Lung (tissue), 12 donors: ENCODE data around the gene LIPH. TPM values are rescaled to one million over a fixed set of nuclear protein-coding genes. Genes with fewer than 3 reads are reported as not detected.

ENCODE experiments used
- ATAC-seq: fragments of 200-7000 bp; cut with Tn5 transposase; one replicate; pipeline ENCODE4 v1.9.1; 2020; ENCODE audit warnings: moderate number of reproducible peaks; ENCODE audit not compliant: insufficient read depth, low FRiP score
- DNase-seq, 3 donors: peaks; one replicate each; pipeline ENCODE4 v3.0.0-alpha.2; 2013 to 2017
- H3K27ac ChIP-seq, 2 donors: one replicate each; pipeline ENCODE4 v1.5.1; 2013; ENCODE audit warnings: mild to moderate bottlenecking in 2 of 2, moderate library complexity in 2 of 2, control low read depth in 1 of 2, inconsistent platforms in 1 of 2, low read depth in 1 of 2, low read length in 1 of 2
- H3K27me3 ChIP-seq, 3 donors: one replicate each; pipeline ENCODE4 v1.5.1; 2013; ENCODE audit warnings: low read length in 2 of 3; ENCODE audit not compliant: control insufficient read depth in 3 of 3, insufficient read depth in 3 of 3
- H3K36me3 ChIP-seq, 4 donors: one replicate each; pipeline ENCODE4 v1.5.1; 2013; ENCODE audit warnings: low read length in 4 of 4, mild to moderate bottlenecking in 1 of 4, moderate library complexity in 1 of 4; ENCODE audit not compliant: control insufficient read depth in 4 of 4, insufficient read depth in 4 of 4
- H3K4me1 ChIP-seq, 5 donors: one replicate each; pipeline ENCODE4 v1.5.1; 2013; ENCODE audit warnings: low read length in 5 of 5, mild to moderate bottlenecking in 2 of 5, moderate library complexity in 1 of 5; ENCODE audit not compliant: control insufficient read depth in 5 of 5, insufficient read depth in 5 of 5
- H3K4me3 ChIP-seq: one replicate; pipeline ENCODE4 v1.5.1; 2013; ENCODE audit warnings: mild to moderate bottlenecking, control low read depth, moderate library complexity
- H3K9ac ChIP-seq, 2 donors: one replicate each; pipeline ENCODE4 v1.5.1; 2013; ENCODE audit warnings: low read length in 2 of 2, control low read depth in 1 of 2; ENCODE audit not compliant: insufficient read depth in 1 of 2
- H3K9me3 ChIP-seq, 4 donors: one replicate each; pipeline ENCODE4 v1.5.1; 2013; ENCODE audit warnings: low read length in 3 of 4, mild to moderate bottlenecking in 1 of 4, moderate library complexity in 1 of 4; ENCODE audit not compliant: control insufficient read depth in 4 of 4, insufficient read depth in 3 of 4
- CTCF ChIP-seq: IDR thresholded peaks from 2 replicates; pipeline ENCODE4 v1.5.1; 2012; ENCODE audit warnings: mild to moderate bottlenecking; ENCODE audit errors: control extremely low read depth, extremely low read depth
- whole genome bisulfite sequencing, 2 donors: extraction: QIAGEN DNeasy Blood & Tissue Kit; methylation state at CpG; one replicate each; pipeline ENCODE4 v1.1.7; 2013; 5-methylcytosine and 5-hydroxymethylcytosine counted together
- polyA plus RNA-seq, 2 donors: library from polyadenylated mRNA; stranded (reverse); fragments of 200-250 nt; gene quantifications; one replicate each; pipeline ENCODE4 v1.2.1, GENCODE V29; 2013
- total RNA-seq, 2 donors: library from RNA; depleted of rRNA in 1 of 2; stranded (reverse); fragments of >200 nt in 1 of 2; gene quantifications; one replicate each; pipeline ENCODE4 v1.2.1, GENCODE V29; 2014 to 2021
- donor health status: control.
- donor health status: control.
- donor health status: Bipolar disorder and iron deficiency.
- donor health status: healthy.
- donor health status: DM: yes; HTN: yes; CAD: no.

The LIPH gene
- total and polyA plus RNA-seq, 4 donors: 6.2 to 26.1 (median 15.0) TPM

- DNase-seq: no peak
- Histone ChIP-seq H3K4me1 (no peaks in the 10 kb centered on the region), H3K27me3 (no peaks in the 10 kb centered on the region), H3K9me3 (no peaks in the 10 kb centered on the region), H3K27ac (no peak overlapping the region), H3K4me3 (no peak overlapping the region), H3K9ac (no peak overlapping the region), H3K36me3 (peaks cover 0 to 2% (median 0%) of the 10 kb centered on the region in 4 donors)
- TF ChIP-seq CTCF: no peak
- ATAC-seq: no peak
- 57 to 84% methylated on average over 1 of the region's 1 CpG for WGBS, 2 donors
Observed at GRCh38 chr3:185503521-185503920, 48.9 kb downstream of the LIPH start.

- ATAC-seq (no peak), DNase-seq (no peak)
- no peak overlapping the region for H3K4me3 ChIP-seq
- H3K9me3 ChIP-seq: no peaks in the 10 kb centered on the region
- no peaks in the 10 kb centered on the region for H3K4me1 ChIP-seq
- no peaks in the 10 kb centered on the region for H3K27me3 ChIP-seq
- no peak overlapping the region for H3K9ac ChIP-seq
- 81 to 88% methylated on average over 3 of the region's 3 CpGs for WGBS, 2 donors
- peak overlapping the region in 1 of 2 donors; percentile 17 for H3K27ac ChIP-seq
- no peak for TF ChIP-seq CTCF
- H3K36me3 ChIP-seq: no peaks in the 10 kb centered on the region
Observed at GRCh38 chr3:185502987-185503386, 49.4 kb downstream of the LIPH start.

- H3K9me3 ChIP-seq: no peaks in the 10 kb centered on the region
- peak; percentile 99 for ATAC-seq
- peaks cover 0 to 20% (median 9%) of the 10 kb centered on the region in 4 donors for H3K36me3 ChIP-seq
- peak within 1 kb of the TSS; percentile 81 to 89 for H3K9ac ChIP-seq
- peaks cover 0 to 8% (median 3%) of the 10 kb centered on the region in 5 donors for H3K4me1 ChIP-seq
- peak within 1 kb of the TSS; percentile 80 to 87 for H3K27ac ChIP-seq
- DNase-seq: peak; percentile 90 to 95 (median 95)
- H3K27me3 ChIP-seq: no peaks in the 10 kb centered on the region
- peak within 1 kb of the TSS; percentile 65 for H3K4me3 ChIP-seq
- WGBS, 2 donors: 1% methylated on average over 59 to 82 of the region's 82 CpGs
- no peak for TF ChIP-seq CTCF
Observed at GRCh38 chr3:185498503-185499396, 53.6 kb downstream of the LIPH start, which contains the start of gene TMEM41A. Gene TMEM41A, minus strand, starts transcription at chr3:185499035. Its CDS starts 74 bp downstream, at chr3:185498961.
